Frontal cortex (tissue), 4 donors: Measurements from ENCODE around the gene MEG3. TPM values are rescaled to one million over a fixed set of nuclear protein-coding genes. Genes with fewer than 3 reads are reported as not detected.

Source experiments
- DNase-seq, 2 donors: peaks; one replicate each; pipeline ENCODE4 v3.0.0; 2012; ENCODE audit warnings: low spot score in 2 of 2
- FAIRE-seq: peaks from 2 replicates; lab custom pipeline; 2012; peaks lifted over from hg19 to GRCh38; lab: Jason Lieb, UNC
- total RNA-seq: library from RNA; depleted of rRNA; stranded (reverse); fragments of >200 nt; gene quantifications from one replicate; pipeline ENCODE4 v1.2.3, GENCODE V29; 2014
- donor health status: control.
- donor health status: control.
- donor health status: control.

Gene MEG3
- total RNA-seq, 1 donor from 2014 or later = 95.4 TPM

DNA sequence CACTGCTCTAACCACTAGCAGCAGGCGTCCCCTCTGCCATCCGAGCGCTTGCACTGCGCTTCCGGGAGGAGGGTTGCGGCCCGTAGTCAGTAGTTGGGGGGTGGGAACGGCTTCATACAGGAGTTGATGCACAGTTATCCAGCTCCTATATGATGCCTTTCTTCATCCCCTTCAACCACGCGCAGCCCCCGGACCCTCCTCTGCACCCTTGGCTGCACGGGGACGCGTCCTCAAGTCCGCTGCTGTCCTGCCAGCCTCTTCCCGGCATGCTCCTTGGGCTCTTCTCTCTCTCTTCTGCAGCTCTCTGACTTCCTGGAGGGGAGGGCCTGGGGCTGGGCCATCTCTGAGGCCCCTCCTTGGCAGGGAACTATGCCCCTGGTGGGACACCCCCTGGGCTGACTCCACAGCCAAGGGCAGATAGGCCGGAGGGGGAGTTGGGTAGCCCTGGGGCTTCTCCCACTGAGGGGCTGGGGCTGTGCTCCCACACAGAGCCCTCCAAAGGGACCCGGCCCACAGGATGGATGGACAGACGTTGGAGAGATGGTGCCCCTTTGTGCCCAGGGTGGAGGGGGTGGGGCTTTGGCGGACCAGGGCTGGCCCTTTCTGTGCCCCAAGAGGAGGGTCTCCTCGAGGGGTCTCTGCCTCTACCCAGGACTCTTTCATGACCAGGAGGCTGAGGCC is 48.6 kb downstream of the MEG3 start:
- DNase-seq (no peak), FAIRE-seq (no peak)

DNA sequence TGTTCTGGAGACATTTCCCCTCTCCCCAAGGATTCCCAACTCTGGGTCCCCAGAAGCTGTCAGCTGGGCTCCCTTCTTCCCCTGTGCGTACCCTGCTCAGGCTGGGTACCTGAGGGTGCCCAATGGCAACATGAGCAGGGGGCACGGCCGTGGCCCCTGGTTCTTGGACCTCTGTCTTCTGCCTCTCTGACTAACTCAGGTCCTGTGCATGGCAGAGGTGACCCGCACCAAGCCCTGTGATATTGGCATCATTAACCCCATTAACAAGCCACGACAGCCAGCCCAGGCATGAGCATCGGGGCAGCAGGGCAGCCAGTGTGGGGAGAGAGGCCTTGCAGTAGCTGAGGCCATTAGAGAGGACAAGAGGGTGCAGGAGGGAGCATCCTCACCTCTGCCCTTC is 49.2 kb downstream of the MEG3 start:
- FAIRE-seq (no peak), DNase-seq (no peak)

DNA sequence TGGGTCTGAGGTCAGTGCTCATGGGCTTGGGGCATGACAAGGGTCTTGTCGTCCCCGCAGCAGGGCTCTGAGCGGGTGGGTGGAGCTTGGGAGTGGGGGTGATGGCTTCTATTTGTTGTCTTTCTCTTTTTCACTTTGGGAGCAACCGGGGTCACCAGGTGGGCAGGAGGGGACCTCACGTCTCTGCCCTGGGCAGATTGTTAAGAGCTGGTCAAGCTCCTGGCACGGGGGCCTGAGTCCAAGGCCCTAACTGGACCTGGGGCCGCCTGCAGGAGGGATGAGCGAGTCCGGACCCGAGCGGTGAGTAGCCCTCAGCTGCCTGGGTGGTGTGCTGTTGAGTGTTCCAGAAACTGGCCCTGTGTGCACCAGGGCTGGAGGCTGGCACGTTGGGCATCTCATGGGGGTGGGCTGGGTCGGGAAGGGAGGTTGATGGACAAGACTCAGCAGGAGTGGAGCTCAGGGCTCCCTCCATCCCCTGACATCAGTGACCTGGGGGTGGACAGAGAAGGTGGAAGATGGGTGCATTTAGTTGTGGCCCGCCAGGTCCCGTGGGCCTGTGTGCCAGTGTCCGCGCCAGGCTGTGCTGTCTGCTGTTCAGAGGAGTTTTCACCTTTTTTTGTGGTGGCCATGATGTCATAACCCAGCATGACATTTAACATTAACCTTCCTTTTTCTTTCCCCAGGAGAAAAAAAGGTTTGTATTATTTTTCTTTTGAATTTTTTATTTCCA is 50.1 kb downstream of the MEG3 start:
- FAIRE-seq (no peak), DNase-seq (no peak)

DNA sequence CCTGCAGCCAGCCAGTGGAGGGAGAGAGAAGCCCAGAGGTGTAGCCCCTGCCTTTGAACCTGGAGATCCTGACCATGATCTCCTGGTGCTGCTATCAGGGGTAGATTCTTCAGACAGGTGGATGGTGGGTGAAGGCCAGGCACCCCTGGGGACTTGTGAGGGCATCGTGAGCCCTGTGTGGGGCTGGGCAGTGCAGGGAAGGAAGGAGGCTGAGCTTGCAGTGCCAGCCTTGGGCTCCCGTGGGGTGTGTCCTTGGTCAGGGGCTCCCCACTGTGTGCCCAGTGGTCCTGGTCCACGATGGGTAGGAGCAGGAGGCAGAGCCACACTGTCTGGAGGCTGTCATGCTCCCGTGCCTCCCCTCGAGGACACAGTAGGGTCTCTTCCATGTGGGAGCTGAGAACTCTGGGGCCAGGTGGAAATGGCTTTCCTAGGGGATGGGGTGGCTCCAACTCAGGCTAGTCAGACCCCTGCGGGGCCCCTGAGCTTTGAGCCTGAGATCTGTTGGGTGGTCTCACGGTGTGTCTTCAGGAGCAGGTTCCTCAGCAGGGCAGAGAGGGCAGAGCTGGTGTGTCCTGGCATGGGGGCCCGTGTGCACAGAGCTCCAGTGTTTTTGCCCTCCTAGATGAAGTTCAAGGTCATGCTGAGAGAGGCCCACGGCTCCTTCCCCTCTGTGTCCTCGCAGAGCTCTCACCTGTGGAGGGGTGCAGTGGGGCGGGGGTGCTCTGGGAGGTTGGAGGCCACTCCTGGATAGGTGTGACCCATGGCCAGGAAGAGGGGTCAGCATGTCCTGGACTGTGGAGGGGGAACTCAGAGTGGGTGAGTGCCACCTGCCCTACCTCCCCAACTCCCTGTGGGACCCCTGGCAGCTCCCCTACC is 52.6 kb downstream of the MEG3 start:
- no peak for DNase-seq
- FAIRE-seq = no peak

DNA sequence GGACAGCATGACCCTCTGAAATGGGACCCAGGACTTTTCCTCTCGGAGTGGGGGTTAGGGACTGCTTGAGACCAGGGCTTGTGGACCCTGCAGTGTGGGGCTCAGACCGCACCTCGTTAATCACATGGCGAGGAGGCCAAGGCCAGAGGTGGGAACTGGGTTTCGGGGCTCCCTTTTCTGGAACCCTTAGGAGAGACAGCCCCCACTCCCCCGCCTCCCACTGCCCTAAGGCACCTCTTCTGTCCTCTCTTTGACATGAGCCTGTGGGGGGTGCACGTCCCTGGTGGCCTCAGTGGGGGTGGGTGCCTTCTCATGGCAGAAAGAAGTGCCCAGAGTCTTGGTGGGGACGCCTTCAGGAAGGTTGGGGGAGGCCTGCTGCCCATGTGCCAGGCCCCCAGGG is 53.3 kb downstream of the MEG3 start:
- DNase-seq (no peak), FAIRE-seq (no peak)

DNA sequence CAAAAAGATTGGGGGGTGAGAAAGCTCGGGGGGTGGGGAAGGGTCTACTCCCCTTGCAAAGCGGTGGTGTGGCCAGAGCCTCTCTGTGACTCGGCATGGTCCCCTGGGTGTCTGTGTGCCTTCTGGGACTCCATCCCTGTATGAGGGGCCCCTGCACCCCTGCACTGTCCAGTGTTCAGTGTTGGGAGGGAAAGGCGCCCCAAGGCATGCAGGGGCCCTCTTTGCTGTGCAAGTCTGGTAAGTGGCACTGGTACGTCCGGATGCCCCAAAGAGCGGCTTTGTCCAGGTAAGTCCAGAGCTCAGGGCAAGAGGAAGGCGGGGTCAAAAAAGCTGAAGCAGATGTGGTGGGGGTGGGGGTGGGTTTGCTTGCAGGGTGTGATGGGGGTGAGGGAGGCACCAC is 53.9 kb downstream of the MEG3 start:
- FAIRE-seq = no peak
- DNase-seq = no peak

DNA sequence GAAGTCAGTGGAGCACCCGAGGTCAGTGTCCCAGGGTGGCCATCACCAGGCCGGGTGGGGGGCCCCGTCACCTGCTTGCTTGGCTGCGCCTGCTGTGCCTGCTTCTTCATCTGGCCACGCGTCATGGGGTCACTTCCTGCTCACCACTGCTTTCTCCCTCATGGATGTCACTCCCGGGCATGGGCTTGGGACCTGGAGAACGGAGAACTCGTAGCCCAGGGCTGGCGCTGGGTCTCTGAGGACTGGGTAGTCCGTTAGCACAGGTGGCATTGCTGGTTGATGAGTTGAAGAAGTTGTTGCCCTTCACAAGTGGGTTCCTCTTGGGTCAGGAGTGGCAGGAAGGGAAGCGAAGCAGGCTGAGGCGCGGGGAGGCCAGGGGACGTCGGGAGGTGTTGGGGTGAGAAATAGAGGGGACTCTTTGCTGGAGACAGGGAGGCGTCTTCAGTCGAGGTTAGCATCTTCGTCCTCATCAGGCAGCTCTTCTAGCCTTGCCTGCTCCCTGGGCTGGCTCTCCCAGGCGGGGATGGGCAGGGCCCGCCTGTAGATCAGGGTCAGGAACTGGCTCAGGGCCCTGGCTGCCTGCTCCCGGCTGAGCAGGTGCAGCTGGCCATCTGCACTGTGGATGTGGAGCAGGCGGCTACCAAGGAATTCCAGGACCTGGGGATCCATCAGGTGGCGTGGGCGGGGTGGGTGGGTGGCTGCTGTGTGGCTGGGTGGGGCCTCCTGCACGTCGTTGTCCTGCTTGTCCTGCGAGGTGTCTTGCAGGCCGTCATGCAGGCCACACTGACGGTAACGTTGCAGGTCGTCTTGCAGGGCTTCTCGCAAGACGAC is 54.6 kb downstream of the MEG3 start:
- DNase-seq (no peak), FAIRE-seq (no peak)

DNA sequence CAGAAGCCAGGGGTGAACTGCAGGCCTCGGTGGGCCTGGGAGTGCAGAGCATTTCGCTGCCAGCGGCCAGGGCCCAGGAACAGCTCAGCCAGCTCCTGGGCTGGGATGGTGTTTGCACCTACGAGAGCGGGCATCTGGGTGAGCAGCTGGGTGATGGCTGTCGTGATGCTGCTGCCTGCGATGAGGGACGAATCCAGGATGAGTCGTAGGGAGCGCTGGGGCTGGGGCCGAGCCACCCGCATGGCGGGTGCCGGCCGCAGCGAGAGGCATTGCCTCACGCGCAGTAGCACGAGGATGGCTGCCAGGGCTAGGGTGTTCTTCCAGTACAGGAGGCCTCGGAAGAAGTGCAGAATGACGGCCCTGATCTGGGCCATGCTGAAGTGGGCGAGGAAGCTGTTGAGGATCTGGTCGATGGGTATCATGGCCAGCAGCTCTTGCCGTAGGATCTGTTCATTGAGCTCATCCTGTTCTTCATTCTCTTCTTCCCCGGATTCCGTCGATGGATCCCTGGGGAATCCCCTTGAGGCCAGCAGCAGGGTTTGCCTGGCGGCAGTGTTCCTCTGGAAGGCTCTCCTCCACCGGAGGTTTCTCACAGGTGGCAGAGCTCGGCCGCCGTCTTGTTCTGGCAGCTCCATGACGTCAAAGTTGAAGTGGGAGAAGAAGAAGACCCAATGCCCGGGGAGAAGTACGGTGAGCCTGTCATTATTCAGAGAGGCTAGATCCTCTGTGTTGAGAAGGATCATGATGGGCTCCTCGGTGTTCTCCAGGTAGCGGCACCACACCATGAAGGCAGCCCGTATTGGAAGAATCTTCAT is 55.5 kb downstream of the MEG3 start:
- DNase-seq (no peak), FAIRE-seq (no peak)

DNA sequence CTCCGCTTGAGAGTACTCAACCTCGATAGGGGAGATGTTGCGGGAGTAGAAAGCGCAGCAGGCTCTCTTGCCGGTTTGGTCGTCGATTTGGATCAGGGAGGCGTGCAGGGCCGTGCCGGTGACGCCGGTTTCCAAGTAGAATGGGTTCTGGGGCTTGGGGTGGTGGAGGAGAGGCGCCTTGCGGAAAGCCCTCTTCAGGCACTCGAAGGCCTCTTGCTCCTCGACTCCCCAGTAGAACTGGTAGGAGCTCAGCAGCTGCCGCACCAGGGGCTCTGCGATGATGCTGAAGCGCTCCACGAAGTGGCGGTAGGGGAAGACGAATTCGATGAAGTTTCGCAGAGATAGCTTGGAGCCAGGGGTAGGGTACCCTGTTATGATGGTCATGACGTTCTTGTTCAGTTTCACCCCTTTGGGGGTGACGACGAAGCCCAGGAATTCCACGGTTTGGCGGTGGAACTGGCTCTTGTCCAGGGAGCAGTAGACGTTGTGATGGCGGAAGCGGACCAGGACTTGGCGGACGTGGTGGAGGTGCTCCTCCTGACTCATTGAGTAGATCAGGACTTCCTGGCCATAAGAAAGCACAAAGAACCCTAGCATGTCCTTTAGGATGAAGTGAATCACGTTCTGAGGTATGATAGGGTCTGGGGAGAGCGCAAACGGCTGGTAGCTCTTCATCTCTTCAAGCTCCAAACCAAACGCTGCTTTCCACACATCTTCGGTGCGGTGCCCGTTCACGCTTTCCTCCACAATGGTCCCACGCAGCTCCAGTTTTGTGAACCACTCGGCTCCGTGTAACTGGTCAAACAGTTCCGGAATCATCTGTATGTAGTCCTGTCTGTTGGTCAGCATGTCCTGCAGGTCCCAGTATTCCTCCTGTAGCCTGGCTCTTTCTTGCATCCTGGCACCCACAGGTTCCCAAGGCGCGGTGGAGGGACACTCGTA is 56.4 kb downstream of the MEG3 start:
- FAIRE-seq (no peak), DNase-seq (no peak)

DNA sequence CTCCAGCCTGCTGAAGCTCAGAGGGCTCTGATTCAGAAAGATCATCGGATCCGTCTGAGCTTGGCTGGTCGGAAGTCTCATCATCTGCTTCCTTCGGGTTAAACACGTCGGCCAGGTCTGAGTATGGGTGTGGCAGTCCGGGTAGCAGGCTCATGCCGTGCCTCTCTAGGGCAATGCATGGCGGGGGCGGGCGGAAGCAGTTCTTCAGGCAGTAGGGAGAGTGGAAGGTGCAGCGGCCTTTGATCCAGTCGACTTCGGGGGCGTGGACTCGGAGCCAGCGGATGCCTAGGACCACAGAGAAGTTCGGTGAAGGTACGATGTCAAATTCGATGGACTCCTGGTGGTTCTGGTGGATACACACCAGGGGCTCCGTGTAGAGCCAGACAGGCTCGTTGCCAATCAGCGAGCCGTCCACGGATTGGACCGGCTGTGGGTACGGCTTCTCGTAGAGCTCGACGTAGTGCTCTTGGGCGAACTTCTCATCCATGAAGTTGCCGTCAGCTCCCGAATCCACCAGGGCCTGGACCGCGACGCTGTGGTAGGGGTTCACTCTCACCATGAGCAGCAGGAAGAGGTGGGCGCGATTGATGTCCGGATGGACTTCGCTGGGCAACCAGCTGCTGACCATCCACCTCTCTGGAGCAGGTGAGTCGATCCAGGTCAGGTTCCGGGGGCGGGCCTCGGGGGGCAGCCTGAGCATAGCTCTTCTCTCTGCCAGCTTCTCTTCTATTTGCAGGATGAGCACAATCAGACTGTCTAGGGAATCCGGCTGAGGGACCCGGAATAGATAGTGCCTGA is 57.3 kb downstream of the MEG3 start:
- FAIRE-seq (no peak), DNase-seq (no peak)

DNA sequence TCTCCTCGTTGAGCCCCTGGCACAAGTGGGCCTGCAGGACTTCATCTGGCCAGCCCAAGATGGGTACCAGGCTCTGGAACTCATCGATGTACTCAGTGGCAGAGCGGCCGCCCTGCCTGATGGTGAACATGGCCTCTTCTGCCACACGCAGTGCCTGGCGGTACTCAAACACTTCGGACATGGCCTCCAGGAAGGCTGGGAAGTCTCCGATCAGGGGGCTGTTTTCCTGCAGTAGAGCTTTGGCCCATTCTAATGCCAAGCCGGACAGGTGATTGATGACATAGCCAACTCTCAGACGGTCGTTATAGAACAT is 57.8 kb downstream of the MEG3 start:
- DNase-seq (no peak), FAIRE-seq (no peak)

DNA sequence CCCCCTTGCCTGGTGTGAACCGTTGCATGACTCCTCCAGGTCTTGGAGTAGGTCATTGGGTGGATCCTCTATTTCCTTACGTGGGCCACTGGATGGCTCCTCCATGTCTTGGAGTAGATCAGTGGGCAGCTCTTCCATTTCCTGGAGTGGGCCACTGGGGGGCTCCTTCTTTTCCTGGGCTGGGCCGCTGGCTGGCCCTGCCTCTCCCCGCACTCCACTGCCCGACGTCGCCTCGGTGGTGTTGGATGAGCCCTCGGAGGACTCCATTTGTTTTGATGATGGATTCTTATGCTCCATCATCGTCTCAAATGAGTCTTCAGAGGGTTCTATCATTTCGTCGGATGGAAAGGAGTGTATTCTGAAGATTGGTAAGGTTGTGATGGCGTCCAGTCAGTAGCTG is 58.5 kb downstream of the MEG3 start:
- DNase-seq (no peak), FAIRE-seq (no peak)

DNA sequence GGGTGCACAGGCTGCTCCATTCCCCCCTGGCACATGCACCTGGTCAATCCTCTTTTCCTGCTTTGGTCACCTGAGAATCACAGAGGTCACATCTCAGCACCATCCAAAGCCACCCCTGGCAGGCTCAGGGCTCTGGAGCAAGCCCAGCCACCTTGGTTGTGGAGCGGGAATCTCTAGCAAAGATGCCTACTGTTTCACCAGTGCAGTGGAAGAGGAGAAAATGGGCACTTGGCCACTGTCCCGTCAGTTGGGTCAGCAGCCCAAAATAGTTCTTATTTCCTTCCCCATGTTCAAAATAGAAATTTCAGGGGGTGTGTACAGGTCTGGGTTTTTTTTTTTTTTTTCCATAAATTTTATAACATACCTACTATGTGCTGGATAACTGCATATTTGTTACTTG is 59.3 kb downstream of the MEG3 start:
- FAIRE-seq (no peak), DNase-seq (no peak)

DNA sequence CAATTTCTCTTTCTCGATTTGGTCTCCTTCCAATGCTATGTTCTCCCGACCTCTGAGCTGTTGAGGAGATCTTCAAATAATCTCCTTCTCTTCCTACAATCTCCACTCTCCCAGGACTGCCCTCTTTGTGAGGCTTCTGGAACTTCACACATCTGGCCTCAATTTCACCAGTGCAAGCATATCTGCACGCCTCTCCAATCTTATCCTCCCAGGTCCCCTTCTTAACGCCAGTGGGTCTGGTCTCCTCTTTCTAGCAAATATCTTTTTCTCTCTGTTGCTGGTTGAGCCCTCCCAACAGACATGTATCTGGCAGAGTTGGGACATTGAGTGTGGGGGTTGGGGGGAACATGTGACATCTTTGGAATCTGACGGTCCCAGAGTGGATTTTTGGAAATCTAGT is 59.7 kb downstream of the MEG3 start:
- FAIRE-seq = no peak
- DNase-seq = no peak

DNA sequence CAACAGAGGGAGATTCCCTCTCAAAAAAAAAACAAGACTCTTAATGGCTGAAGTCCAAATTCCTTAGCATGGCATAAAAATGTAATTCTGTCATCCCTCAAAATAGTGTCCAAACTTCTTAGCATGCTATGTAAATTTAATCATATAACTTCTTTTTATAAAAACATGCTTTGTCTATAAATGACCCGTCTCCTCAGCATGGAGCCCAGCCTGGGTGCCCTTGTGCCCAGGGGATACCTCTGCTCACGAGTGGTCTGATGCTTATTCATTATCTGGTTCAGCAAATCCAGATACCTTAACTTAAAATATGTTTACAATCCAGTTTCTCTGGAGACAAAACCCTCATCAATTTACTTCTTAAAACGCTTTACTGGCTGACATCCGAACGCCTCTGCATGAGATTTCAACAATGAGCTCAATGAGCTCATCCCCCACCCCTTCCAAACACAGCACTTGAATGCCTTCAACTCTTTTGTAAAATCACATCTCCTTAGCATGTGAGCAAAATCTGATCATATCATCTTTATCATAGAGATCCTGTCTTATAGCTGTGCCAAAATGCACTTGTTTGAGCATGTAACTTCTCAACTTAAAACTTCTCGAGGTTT is 61.9 kb downstream of the MEG3 start:
- FAIRE-seq (no peak), DNase-seq (no peak)

DNA sequence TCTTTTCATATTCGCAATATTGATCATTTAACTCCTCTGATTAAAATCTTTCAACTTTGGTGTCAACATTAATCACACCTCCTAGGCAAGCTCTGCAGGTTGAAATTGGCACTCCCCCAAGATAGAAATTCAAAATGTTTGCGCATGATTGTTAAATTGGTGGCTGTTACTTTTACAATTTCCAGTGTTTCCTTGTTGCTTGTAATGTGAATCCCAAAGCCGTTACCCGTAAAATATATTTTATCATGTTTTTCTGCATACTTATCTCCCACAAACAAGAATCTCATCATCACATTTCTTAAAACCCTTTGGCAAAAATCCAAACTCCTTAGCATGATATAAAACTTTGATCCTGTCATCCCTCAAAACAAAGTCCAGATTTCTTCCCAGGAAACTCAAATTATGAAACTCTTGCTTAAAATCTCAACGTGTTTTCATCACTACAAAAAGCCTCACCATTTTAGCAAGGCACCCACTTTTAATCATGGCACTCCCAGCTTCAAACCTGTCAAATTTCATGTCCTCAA is 62.9 kb downstream of the MEG3 start:
- FAIRE-seq (no peak), DNase-seq (no peak)

DNA sequence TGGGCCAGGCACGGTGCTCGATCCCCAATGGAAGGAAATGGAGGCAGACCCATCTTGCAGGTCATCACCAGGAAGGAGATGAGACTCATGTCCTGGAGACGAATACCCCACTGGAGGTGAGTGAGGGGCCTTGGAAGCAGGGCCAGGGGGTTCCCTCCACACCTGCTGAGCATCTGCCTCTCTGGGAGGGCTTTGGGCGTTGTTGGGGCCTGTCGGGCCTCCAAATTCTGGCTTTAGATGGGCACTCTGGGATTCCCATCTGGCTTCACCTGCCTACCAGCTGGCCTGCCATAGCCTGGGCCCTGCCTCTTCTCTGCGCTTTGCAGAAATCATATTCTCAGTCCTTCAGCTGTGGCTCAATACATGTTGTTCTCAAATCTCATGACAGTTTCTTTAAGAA is 63.7 kb downstream of the MEG3 start:
- DNase-seq (no peak), FAIRE-seq (no peak)
